PC-3 (cell line): Measurements from ENCODE around the gene USP33.

Experiments
- CTCF ChIP-seq: fragments of 300-600 bp; sonication (generic); conservative IDR thresholded peaks from 2 replicates; pipeline ENCODE4 v1.5.1; 2017; ENCODE audit warnings: antibody characterized with exemption, low read depth, mild to moderate bottlenecking, low read length
- EZH2 ChIP-seq: fragments of 300-600 bp; sonication (generic); IDR thresholded peaks from one replicate; pipeline ENCODE4 v1.6.1; 2017; ENCODE audit warnings: antibody characterized with exemption, mild to moderate bottlenecking, low read length; ENCODE audit not compliant: unreplicated experiment
- EZH2phosphoT487 ChIP-seq: fragments of 300-600 bp; sonication (generic); IDR thresholded peaks from 2 replicates; pipeline ENCODE4 v1.6.1; 2018; ENCODE audit warnings: mild to moderate bottlenecking, antibody characterized with exemption, low read length, borderline replicate concordance

GRCh38 chr1:77718181-77718580, 41.5 kb downstream of the USP33 start:
- TF ChIP-seq CTCF (no peak), EZH2 (no peak), EZH2phosphoT487 (no peak)
